Measurements from ENCODE around the gene POLE3. TPM values are rescaled to one million over a fixed set of nuclear protein-coding genes. Genes with fewer than 3 reads are reported as not detected.

The POLE3 gene
- total and polyA plus RNA-seq, 2 experiments from 2014 or later, result 39.2 to 81.3 TPM

DNA sequence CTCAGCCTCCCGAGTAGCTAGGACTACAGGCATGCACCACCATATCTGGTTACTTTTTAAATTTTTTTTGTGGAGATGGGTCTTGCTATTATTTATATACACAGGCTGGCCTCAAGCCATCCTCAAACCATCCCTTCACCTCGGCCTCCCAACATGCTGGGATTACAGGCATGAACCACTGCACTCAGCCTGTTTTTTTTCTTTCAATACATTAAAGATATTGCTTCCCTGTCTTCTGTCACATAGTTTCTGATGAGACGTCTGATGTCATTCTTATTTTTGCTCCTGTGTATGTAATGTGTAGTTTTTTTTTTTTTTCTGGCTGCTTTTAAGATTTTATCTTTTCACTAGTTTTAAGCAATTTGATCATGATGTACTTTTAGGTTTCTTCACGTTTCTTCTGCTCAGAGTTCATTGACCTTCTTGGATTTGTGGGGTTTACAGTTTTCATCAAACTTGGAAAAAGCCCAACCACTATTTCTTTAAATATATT lies 41.7 kb upstream of the POLE3 start:
- no peaks in the 10 kb centered on the region for H3F3A ChIP-seq (replicated peaks; ENCODE audit: low read depth)
- no peak for ATAC-seq
- H3K4me3 Mint-ChIP-seq, result no peak overlapping the region

More for the DNA sequence above, 41.7 kb upstream of the POLE3 start:
- Histone ChIP-seq H3K36me3 (ENCODE audit: insufficient read depth) (no peaks in the 10 kb centered on the region), H3K9me2 (ENCODE audit: insufficient read depth) (no peaks in the 10 kb centered on the region), H3K4me2 (no peak overlapping the region), H4K20me1 (replicated peaks; ENCODE audit: insufficient read depth) (no peaks in the 10 kb centered on the region), H3K4me1 (ENCODE audit: insufficient read depth) (peaks cover 8% of the 10 kb centered on the region), H3K79me2 (replicated peaks; ENCODE audit: insufficient read depth) (no peaks in the 10 kb centered on the region), H3K4me3 (no peak overlapping the region), H3K27ac (ENCODE audit: low read depth) (no peak overlapping the region), H3K27me3 (ENCODE audit: insufficient read depth) (no peaks in the 10 kb centered on the region), H2AFZ (no peak overlapping the region)
- Mint-ChIP-seq H3K4me1 (peaks cover 24% of the 10 kb centered on the region), H3K27ac (no peak overlapping the region), H3K27me3 (ENCODE audit: insufficient read depth, low read depth, poor library complexity) (peaks cover 2% of the 10 kb centered on the region), H3K9me3 (no peaks in the 10 kb centered on the region), H3K36me3 (ENCODE audit: low read depth) (no peaks in the 10 kb centered on the region)
- TF ChIP-seq STAT1 (IDR thresholded peaks at IDR 0.05; ENCODE audit: unreplicated experiment) (no peak), NANOG (IDR thresholded peaks at IDR 0.05; ENCODE audit: borderline replicate concordance) (no peak), POLR2AphosphoS5 (IDR thresholded peaks at IDR 0.05; ENCODE audit: low read depth) (no peak), EZH2phosphoT487 (IDR thresholded peaks at IDR 0.05; ENCODE audit: unreplicated experiment) (no peak), JUNB (IDR thresholded peaks at IDR 0.05; ENCODE audit: unreplicated experiment) (no peak), CREB1 (CRISPR knock-in tag; IDR thresholded peaks at IDR 0.05; ENCODE audit: low read depth) (no peak), EZH2 (IDR thresholded peaks at IDR 0.05; ENCODE audit: low read depth, unreplicated experiment) (no peak), ZNF114 (CRISPR knock-in tag; IDR thresholded peaks at IDR 0.05) (no peak), ZNF331 (CRISPR knock-in tag; IDR thresholded peaks at IDR 0.05; ENCODE audit: low read depth) (no peak)
- TF ChIP-seq, protein P1, sequence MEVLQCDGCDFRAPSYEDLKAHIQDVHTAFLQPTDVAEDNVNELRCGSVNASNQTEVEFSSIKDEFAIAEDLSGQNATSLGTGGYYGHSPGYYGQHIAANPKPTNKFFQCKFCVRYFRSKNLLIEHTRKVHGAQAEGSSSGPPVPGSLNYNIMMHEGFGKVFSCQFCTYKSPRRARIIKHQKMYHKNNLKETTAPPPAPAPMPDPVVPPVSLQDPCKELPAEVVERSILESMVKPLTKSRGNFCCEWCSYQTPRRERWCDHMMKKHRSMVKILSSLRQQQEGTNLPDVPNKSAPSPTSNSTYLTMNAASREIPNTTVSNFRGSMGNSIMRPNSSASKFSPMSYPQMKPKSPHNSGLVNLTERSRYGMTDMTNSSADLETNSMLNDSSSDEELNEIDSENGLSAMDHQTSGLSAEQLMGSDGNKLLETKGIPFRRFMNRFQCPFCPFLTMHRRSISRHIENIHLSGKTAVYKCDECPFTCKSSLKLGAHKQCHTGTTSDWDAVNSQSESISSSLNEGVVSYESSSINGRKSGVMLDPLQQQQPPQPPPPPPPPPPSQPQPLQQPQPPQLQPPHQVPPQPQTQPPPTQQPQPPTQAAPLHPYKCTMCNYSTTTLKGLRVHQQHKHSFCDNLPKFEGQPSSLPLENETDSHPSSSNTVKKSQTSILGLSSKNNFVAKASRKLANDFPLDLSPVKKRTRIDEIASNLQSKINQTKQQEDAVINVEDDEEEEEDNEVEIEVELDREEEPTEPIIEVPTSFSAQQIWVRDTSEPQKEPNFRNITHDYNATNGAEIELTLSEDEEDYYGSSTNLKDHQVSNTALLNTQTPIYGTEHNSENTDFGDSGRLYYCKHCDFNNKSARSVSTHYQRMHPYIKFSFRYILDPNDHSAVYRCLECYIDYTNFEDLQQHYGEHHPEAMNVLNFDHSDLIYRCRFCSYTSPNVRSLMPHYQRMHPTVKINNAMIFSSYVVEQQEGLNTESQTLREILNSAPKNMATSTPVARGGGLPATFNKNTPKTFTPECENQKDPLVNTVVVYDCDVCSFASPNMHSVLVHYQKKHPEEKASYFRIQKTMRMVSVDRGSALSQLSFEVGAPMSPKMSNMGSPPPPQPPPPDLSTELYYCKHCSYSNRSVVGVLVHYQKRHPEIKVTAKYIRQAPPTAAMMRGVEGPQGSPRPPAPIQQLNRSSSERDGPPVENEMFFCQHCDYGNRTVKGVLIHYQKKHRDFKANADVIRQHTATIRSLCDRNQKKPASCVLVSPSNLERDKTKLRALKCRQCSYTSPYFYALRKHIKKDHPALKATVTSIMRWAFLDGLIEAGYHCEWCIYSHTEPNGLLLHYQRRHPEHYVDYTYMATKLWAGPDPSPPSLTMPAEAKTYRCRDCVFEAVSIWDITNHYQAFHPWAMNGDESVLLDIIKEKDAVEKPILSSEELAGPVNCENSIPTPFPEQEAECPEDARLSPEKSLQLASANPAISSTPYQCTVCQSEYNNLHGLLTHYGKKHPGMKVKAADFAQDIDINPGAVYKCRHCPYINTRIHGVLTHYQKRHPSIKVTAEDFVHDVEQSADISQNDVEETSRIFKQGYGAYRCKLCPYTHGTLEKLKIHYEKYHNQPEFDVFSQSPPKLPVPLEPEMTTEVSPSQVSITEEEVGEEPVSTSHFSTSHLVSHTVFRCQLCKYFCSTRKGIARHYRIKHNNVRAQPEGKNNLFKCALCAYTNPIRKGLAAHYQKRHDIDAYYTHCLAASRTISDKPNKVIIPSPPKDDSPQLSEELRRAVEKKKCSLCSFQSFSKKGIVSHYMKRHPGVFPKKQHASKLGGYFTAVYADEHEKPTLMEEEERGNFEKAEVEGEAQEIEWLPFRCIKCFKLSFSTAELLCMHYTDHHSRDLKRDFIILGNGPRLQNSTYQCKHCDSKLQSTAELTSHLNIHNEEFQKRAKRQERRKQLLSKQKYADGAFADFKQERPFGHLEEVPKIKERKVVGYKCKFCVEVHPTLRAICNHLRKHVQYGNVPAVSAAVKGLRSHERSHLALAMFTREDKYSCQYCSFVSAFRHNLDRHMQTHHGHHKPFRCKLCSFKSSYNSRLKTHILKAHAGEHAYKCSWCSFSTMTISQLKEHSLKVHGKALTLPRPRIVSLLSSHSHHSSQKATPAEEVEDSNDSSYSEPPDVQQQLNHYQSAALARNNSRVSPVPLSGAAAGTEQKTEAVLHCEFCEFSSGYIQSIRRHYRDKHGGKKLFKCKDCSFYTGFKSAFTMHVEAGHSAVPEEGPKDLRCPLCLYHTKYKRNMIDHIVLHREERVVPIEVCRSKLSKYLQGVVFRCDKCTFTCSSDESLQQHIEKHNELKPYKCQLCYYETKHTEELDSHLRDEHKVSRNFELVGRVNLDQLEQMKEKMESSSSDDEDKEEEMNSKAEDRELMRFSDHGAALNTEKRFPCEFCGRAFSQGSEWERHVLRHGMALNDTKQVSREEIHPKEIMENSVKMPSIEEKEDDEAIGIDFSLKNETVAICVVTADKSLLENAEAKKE (CRISPR knock-in tag; IDR thresholded peaks at IDR 0.05), result no peak
- TF ChIP-seq, protein P2, sequence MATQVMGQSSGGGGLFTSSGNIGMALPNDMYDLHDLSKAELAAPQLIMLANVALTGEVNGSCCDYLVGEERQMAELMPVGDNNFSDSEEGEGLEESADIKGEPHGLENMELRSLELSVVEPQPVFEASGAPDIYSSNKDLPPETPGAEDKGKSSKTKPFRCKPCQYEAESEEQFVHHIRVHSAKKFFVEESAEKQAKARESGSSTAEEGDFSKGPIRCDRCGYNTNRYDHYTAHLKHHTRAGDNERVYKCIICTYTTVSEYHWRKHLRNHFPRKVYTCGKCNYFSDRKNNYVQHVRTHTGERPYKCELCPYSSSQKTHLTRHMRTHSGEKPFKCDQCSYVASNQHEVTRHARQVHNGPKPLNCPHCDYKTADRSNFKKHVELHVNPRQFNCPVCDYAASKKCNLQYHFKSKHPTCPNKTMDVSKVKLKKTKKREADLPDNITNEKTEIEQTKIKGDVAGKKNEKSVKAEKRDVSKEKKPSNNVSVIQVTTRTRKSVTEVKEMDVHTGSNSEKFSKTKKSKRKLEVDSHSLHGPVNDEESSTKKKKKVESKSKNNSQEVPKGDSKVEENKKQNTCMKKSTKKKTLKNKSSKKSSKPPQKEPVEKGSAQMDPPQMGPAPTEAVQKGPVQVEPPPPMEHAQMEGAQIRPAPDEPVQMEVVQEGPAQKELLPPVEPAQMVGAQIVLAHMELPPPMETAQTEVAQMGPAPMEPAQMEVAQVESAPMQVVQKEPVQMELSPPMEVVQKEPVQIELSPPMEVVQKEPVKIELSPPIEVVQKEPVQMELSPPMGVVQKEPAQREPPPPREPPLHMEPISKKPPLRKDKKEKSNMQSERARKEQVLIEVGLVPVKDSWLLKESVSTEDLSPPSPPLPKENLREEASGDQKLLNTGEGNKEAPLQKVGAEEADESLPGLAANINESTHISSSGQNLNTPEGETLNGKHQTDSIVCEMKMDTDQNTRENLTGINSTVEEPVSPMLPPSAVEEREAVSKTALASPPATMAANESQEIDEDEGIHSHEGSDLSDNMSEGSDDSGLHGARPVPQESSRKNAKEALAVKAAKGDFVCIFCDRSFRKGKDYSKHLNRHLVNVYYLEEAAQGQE (IDR thresholded peaks at IDR 0.05; ENCODE audit: unreplicated experiment), result no peak
- TF ChIP-seq, protein P3, sequence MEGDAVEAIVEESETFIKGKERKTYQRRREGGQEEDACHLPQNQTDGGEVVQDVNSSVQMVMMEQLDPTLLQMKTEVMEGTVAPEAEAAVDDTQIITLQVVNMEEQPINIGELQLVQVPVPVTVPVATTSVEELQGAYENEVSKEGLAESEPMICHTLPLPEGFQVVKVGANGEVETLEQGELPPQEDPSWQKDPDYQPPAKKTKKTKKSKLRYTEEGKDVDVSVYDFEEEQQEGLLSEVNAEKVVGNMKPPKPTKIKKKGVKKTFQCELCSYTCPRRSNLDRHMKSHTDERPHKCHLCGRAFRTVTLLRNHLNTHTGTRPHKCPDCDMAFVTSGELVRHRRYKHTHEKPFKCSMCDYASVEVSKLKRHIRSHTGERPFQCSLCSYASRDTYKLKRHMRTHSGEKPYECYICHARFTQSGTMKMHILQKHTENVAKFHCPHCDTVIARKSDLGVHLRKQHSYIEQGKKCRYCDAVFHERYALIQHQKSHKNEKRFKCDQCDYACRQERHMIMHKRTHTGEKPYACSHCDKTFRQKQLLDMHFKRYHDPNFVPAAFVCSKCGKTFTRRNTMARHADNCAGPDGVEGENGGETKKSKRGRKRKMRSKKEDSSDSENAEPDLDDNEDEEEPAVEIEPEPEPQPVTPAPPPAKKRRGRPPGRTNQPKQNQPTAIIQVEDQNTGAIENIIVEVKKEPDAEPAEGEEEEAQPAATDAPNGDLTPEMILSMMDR (conservative IDR thresholded peaks at IDR 0.05; ENCODE audit: low read depth in 2 of 2), result no peak
- TF ChIP-seq, protein P4, sequence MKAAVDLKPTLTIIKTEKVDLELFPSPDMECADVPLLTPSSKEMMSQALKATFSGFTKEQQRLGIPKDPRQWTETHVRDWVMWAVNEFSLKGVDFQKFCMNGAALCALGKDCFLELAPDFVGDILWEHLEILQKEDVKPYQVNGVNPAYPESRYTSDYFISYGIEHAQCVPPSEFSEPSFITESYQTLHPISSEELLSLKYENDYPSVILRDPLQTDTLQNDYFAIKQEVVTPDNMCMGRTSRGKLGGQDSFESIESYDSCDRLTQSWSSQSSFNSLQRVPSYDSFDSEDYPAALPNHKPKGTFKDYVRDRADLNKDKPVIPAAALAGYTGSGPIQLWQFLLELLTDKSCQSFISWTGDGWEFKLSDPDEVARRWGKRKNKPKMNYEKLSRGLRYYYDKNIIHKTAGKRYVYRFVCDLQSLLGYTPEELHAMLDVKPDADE (IDR thresholded peaks at IDR 0.05), result no peak
- no peak for DNase-seq (ENCODE audit: low spot score)
